H1 (cell line): ENCODE data around the gene NAA38. TPM values are rescaled to one million over a fixed set of nuclear protein-coding genes. Genes with fewer than 3 reads are reported as not detected.

Experiments
- CTCF ChIA-PET: fragments of 300-600 bp; sonication (Branson Sonifier 250); formaldehyde crosslinking; loops from one replicate; lab custom pipeline; 2021; ENCODE audit not compliant: partially characterized antibody; lab: Charles Lee
- POLR2A ChIA-PET: fragments of 300-600 bp; sonication (Branson Sonifier 250); formaldehyde crosslinking; loops from one replicate; lab custom pipeline; 2021; ENCODE audit warnings: inconsistent platforms; ENCODE audit not compliant: partially characterized antibody; lab: Charles Lee
- DNase-seq, 2 experiments: peaks; one replicate each; pipeline versions ENCODE4 v3.0.0 to v3.0.0-alpha.2; 2010 to 2022; ENCODE audit warnings: low spot score in 2 of 2, low read depth in 1 of 2, mixed read lengths in 1 of 2
- FAIRE-seq: peaks from 2 replicates; lab custom pipeline; 2011; peaks lifted over from hg19 to GRCh38; lab: Jason Lieb, UNC
- H2AFZ ChIP-seq: 2 replicates; pipeline ENCODE4 v1.8.1; 2012; ENCODE audit warnings: low read length, inconsistent platforms
- H2AK5ac ChIP-seq: 2 replicates; pipeline ENCODE4 v1.6.1; 2013; ENCODE audit warnings: low read depth, low read length
- H2BK120ac ChIP-seq: replicated peaks from 2 replicates; pipeline ENCODE3; 2013; ENCODE audit warnings: low read depth, low read length, inconsistent platforms
- H2BK12ac ChIP-seq: 2 replicates; pipeline ENCODE4 v1.6.1; 2013; ENCODE audit warnings: low read depth, low read length
- H2BK15ac ChIP-seq: 2 replicates; pipeline ENCODE4 v1.6.1; 2013; ENCODE audit warnings: low read length
- H2BK20ac ChIP-seq: 2 replicates; pipeline ENCODE4 v1.6.1; 2013; ENCODE audit warnings: low read length
- H2BK5ac ChIP-seq: 2 replicates; pipeline ENCODE4 v1.6.1; 2013; ENCODE audit warnings: low read depth, low read length
- H3K14ac ChIP-seq: 2 replicates; pipeline ENCODE4 v1.6.1; 2013; ENCODE audit warnings: inconsistent platforms; ENCODE audit not compliant: insufficient read length
- H3K18ac ChIP-seq: 2 replicates; pipeline ENCODE4 v1.6.1; 2013; ENCODE audit warnings: low read length; ENCODE audit errors: extremely low read depth
- H3K23ac ChIP-seq: 2 replicates; pipeline ENCODE4 v1.6.1; 2013; ENCODE audit warnings: inconsistent platforms; ENCODE audit not compliant: insufficient read length
- H3K23me2 ChIP-seq: 2 replicates; pipeline ENCODE4 v1.6.1; 2013; ENCODE audit warnings: low read depth, low read length
- H3K27ac ChIP-seq: 2 replicates; pipeline ENCODE4 v1.6.1; 2011; ENCODE audit warnings: low read depth, low read length, inconsistent platforms
- H3K27me3 ChIP-seq, 4 experiments: replicated peaks in 1 of 4; 1 replicate in 1 of 4; 2 replicates in 3 of 4; pipeline versions ENCODE4 v1.6.1 to v1.8.1; 2011 to 2013; ENCODE audit warnings: low read length in 3 of 4, mild to moderate bottlenecking in 3 of 4, inconsistent platforms in 2 of 4, mixed read lengths in 2 of 4, moderate library complexity in 1 of 4; ENCODE audit not compliant: control insufficient read depth in 3 of 4, insufficient read depth in 3 of 4; ENCODE audit errors: extremely low read depth in 1 of 4
- H3K36me3 ChIP-seq, 4 experiments: 2 replicates each; pipeline versions ENCODE4 v1.6.1 to v1.8.1; 2011 to 2013; ENCODE audit warnings: mild to moderate bottlenecking in 4 of 4, low read length in 3 of 4, moderate library complexity in 2 of 4, control low read depth in 1 of 4, inconsistent platforms in 1 of 4; ENCODE audit not compliant: insufficient read depth in 4 of 4, control insufficient read depth in 2 of 4
- H3K4ac ChIP-seq: replicated peaks from 2 replicates; pipeline ENCODE3; 2013; ENCODE audit warnings: low read length, low read depth, mixed read lengths, inconsistent platforms; ENCODE audit not compliant: insufficient read length
- H3K4me1 ChIP-seq, 4 experiments: replicated peaks in 1 of 4; 1 replicate in 1 of 4; 2 replicates in 3 of 4; pipeline versions ENCODE4 v1.6.1 to v1.8.1; 2011 to 2013; ENCODE audit warnings: low read length in 3 of 4, inconsistent platforms in 2 of 4, mixed read lengths in 1 of 4; ENCODE audit not compliant: insufficient read depth in 4 of 4, control insufficient read depth in 3 of 4
- H3K4me2 ChIP-seq, 2 experiments: 2 replicates each; pipeline versions ENCODE4 v1.6.1 to v1.8.1; 2011 to 2013; ENCODE audit warnings: low read depth in 2 of 2, low read length in 2 of 2, control low read depth in 1 of 2, inconsistent platforms in 1 of 2, mild to moderate bottlenecking in 1 of 2; ENCODE audit not compliant: insufficient read depth in 1 of 2
- H3K4me3 ChIP-seq, 4 experiments: fragments of 200-600, 300-600 bp in 1 of 4; sonication (generic), shearing (Covaris generic), sonication (Bioruptor Twin) in 1 of 4; 2 replicates each; pipeline versions ENCODE4 v1.5.1 to v1.8.1; 2011 to 2016; ENCODE audit warnings: low read length in 4 of 4, low read depth in 3 of 4, control low read depth in 2 of 4, inconsistent platforms in 2 of 4, mild to moderate bottlenecking in 2 of 4, mixed read lengths in 1 of 4, moderate library complexity in 1 of 4; ENCODE audit not compliant: insufficient read depth in 2 of 4; ENCODE audit errors: extremely low read depth in 1 of 4
- H3K56ac ChIP-seq: replicated peaks from 2 replicates; pipeline ENCODE3; 2013; ENCODE audit warnings: low read depth, mild to moderate bottlenecking, mixed read lengths, low read length, inconsistent platforms; ENCODE audit not compliant: insufficient read length
- H3K79me1 ChIP-seq: 2 replicates; pipeline ENCODE4 v1.6.1; 2013; ENCODE audit warnings: low read depth, low read length, control low read depth
- H3K79me2 ChIP-seq, 2 experiments: 2 replicates each; pipeline versions ENCODE4 v1.6.1 to v1.8.1; 2012 to 2013; ENCODE audit warnings: low read length in 2 of 2, mild to moderate bottlenecking in 2 of 2, inconsistent platforms in 1 of 2; ENCODE audit not compliant: insufficient read depth in 2 of 2, control insufficient read depth in 1 of 2
- H3K9ac ChIP-seq, 4 experiments: replicated peaks in 1 of 4; 1 replicate in 1 of 4; 2 replicates in 3 of 4; pipeline versions ENCODE4 v1.6.1 to v1.8.1; 2011 to 2013; ENCODE audit warnings: low read depth in 3 of 4, low read length in 3 of 4, control low read depth in 2 of 4, mild to moderate bottlenecking in 2 of 4, moderate library complexity in 2 of 4, inconsistent platforms in 1 of 4; ENCODE audit errors: extremely low read depth in 1 of 4
- H3K9me3 ChIP-seq, 2 experiments: 2 replicates each; pipeline versions ENCODE4 v1.6.1 to v1.8.1; 2012 to 2013; ENCODE audit warnings: mild to moderate bottlenecking in 2 of 2, moderate library complexity in 2 of 2, control low read depth in 1 of 2, inconsistent platforms in 1 of 2, low read depth in 1 of 2, low read length in 1 of 2, mixed read lengths in 1 of 2; ENCODE audit not compliant: insufficient read depth in 2 of 2
- H4K20me1 ChIP-seq, 2 experiments: replicated peaks in 1 of 2; 2 replicates each; pipeline versions ENCODE3 to v1.8.1; 2011 to 2013; ENCODE audit warnings: inconsistent platforms in 2 of 2, low read length in 2 of 2, mild to moderate bottlenecking in 1 of 2; ENCODE audit not compliant: insufficient read depth in 2 of 2, control insufficient read depth in 1 of 2
- H4K5ac ChIP-seq: 2 replicates; pipeline ENCODE4 v1.6.1; 2013; ENCODE audit warnings: low read length, low read depth, mixed read lengths, inconsistent platforms; ENCODE audit not compliant: insufficient read length
- H4K8ac ChIP-seq: 2 replicates; pipeline ENCODE4 v1.8.0; 2013; ENCODE audit warnings: mild to moderate bottlenecking, moderate library complexity, low read length, inconsistent platforms; ENCODE audit not compliant: insufficient read depth; ENCODE audit errors: extremely low read depth
- H4K91ac ChIP-seq: replicated peaks from 2 replicates; pipeline ENCODE3; 2013; ENCODE audit warnings: low read length, mixed read lengths, inconsistent platforms; ENCODE audit not compliant: insufficient read length
- BCL11A ChIP-seq, 2 experiments: IDR thresholded peaks; one replicate each; pipeline ENCODE4 v1.6.1; 2011; ENCODE audit warnings: low read depth in 2 of 2, low read length in 2 of 2, mild to moderate bottlenecking in 2 of 2
- MAX ChIP-seq: IDR thresholded peaks from 2 replicates; pipeline ENCODE4 v1.6.1; 2012; ENCODE audit warnings: inconsistent platforms
- POLR2AphosphoS5 ChIP-seq: IDR thresholded peaks from 2 replicates; pipeline ENCODE4 v1.6.1; 2011; ENCODE audit warnings: low read depth, low read length
- RAD21 ChIP-seq, 2 experiments: IDR thresholded peaks in 1 of 2; conservative IDR thresholded peaks in 1 of 2; 2 replicates each; pipeline ENCODE4 v1.6.1; 2011; ENCODE audit warnings: low read depth in 2 of 2, low read length in 2 of 2, improper control_type of control experiment in 1 of 2, inconsistent platforms in 1 of 2, mild to moderate bottlenecking in 1 of 2, moderate library complexity in 1 of 2
- RFX5 ChIP-seq: IDR thresholded peaks from 2 replicates; pipeline ENCODE4 v1.6.1; 2011; ENCODE audit warnings: low read depth, low read length, improper control_type of control experiment, borderline replicate concordance
- TCF12 ChIP-seq: IDR thresholded peaks from 2 replicates; pipeline ENCODE4 v1.6.1; 2011; ENCODE audit warnings: low read depth, mild to moderate bottlenecking, low read length
- WGBS, 2 experiments: shearing (Covaris generic) in 1 of 2; methylation state at CpG; one replicate each; pipeline versions ENCODE4 v1.1.6 to v1.1.7; 2013 to 2015; ENCODE audit warnings: low lambda C conversion rate in 2 of 2, mixed read lengths in 2 of 2, inconsistent platforms in 1 of 2, low coverage in 1 of 2, missing lambda C conversion rate in 1 of 2; ENCODE audit not compliant: insufficient replicate concordance in 2 of 2, insufficient coverage in 1 of 2, insufficient read length in 1 of 2; ENCODE audit errors: extremely low coverage in 1 of 2, missing lambda C conversion rate in 1 of 2; 5-methylcytosine and 5-hydroxymethylcytosine counted together
- polyA plus RNA-seq, 7 experiments: library from polyadenylated mRNA; depleted of rRNA in 3 of 7; stranded (reverse) in 5 of 7; unstranded in 2 of 7; fragments of >200 nt in 5 of 7; fragments of 200-250 nt in 2 of 7; gene quantifications; 1 replicate in 5 of 7; 2 replicates in 1 of 7; 4 replicates in 1 of 7; pipeline versions ENCODE4 v1.2.1 to v1.2.3, GENCODE V29; 2011 to 2013; ENCODE audit warnings: missing spikeins in 2 of 7, mixed read lengths in 2 of 7
- total RNA-seq: library from RNA; stranded (reverse); fragmentation: NEBNext Ultra II Directional; extraction: Animal tissue kit (Norgen Biotek cat#: 25700); gene quantifications from 2 replicates; pipeline ENCODE4 v1.2.1, GENCODE V29; 2021

The NAA38 gene
- total and polyA plus RNA-seq, 2 of the 8 experiments (the other 6 are each of a cell fraction or from before 2014, with no cell fraction given), result 30.2 to 109 TPM

- Histone ChIP-seq H3K79me2 (no peaks in the 10 kb centered on the region), H3K4me3 (no peak overlapping the region), H3K36me3 (no peaks in the 10 kb centered on the region; a peak in 1 of 8 replicates), H2BK20ac (no peak overlapping the region), H3K4me2 (no peak overlapping the region), H4K20me1 (no peaks in the 10 kb centered on the region), H2BK12ac (no peak overlapping the region), H3K79me1 (no peaks in the 10 kb centered on the region), H3K14ac (no peak overlapping the region), H3K9me3 (no peaks in the 10 kb centered on the region), H3K18ac (no peak overlapping the region), H3K9ac (no peak overlapping the region), H2BK5ac (no peak overlapping the region), H3K27me3 (no peaks in the 10 kb centered on the region), H2BK120ac (no peak overlapping the region), H4K8ac (no peak overlapping the region), H4K91ac (no peak overlapping the region), H3K4ac (no peak overlapping the region), H2BK15ac (no peak overlapping the region), H3K23ac (no peak overlapping the region), H3K23me2 (no peaks in the 10 kb centered on the region), H2AK5ac (no peak overlapping the region), H2AFZ (no peak overlapping the region), H3K27ac (no peak overlapping the region), H3K4me1 (no peaks in the 10 kb centered on the region; a peak in 1 of 7 replicates), H3K56ac (no peak overlapping the region), H4K5ac (no peak overlapping the region)
- CTCF ChIA-PET, result interaction anchor here (0.6 to 5.5 kb wide), 17 partner anchors 14 to 228 kb away, joined by 3 to 26 read pairs (median 3); no protein-coding TSS in a partner anchor
- 93% methylated on average over 5 of the region's 5 CpGs; no CpG with 5 or more reads in 1 of the 2 experiments for WGBS, 2 experiments
- TF ChIP-seq MAX, result no peak
- no peak for TF ChIP-seq RFX5
- TF ChIP-seq RAD21 (IDR thresholded peaks at IDR 0.05 in 1 of 2, conservative IDR thresholded peaks at IDR 0.05 in 1 of 2; ENCODE audit: low read depth in 2 of 2, low read length in 2 of 2), result no peak
- TF ChIP-seq TCF12, result no peak
- no peak for TF ChIP-seq BCL11A (IDR thresholded peaks at IDR 0.05; ENCODE audit: low read depth in 2 of 2, low read length in 2 of 2)
- TF ChIP-seq POLR2AphosphoS5, result no peak
- no peak for FAIRE-seq
- POLR2A ChIA-PET, result interaction anchor here (0.8 to 2.7 kb wide), 2 partner anchors 8 to 10 kb away, joined by 3 to 8 read pairs; partner anchors contain the start of gene NAA38
- DNase-seq, result no peak
Measured at GRCh38 chr17:7864995-7865650, 7.8 kb upstream of the NAA38 start.
